SK-N-SH treated with all-trans-retinoic acid at 6 μM for 48 hours (cell line): ENCODE results near the gene OSGEPL1.

Source experiments
- ARNTL ChIP-seq: fragments of 450-650 bp; formaldehyde crosslinking; IDR thresholded peaks from 2 replicates; pipeline ENCODE4 v1.5.0; 2020; ENCODE audit warnings: low read depth, mild to moderate bottlenecking, moderate library complexity, borderline replicate concordance
- CSDC2 ChIP-seq: fragments of 250-450 bp; sonication (Bioruptor Pico); IDR thresholded peaks from 2 replicates; pipeline ENCODE4 v1.5.0; 2020; ENCODE audit warnings: mild to moderate bottlenecking, moderate library complexity
- ESRRG ChIP-seq: fragments of 250-450 bp; sonication (Bioruptor Pico); IDR thresholded peaks from 2 replicates; pipeline ENCODE4 v1.6.1; 2021; ENCODE audit warnings: mild to moderate bottlenecking
- PPARA ChIP-seq: fragments of 250-450 bp; sonication (Bioruptor Pico); IDR thresholded peaks from 2 replicates; pipeline ENCODE4 v1.5.0; 2020; ENCODE audit warnings: mild to moderate bottlenecking, borderline replicate concordance
- RARB ChIP-seq: fragments of 250-450 bp; sonication (Bioruptor Pico); IDR thresholded peaks from 2 replicates; pipeline ENCODE4 v1.8.0; 2021; ENCODE audit warnings: mild to moderate bottlenecking, moderate library complexity
- TOX ChIP-seq: fragments of 250-450 bp; sonication (Bioruptor Pico); IDR thresholded peaks from 2 replicates; pipeline ENCODE4 v1.8.0; 2021; ENCODE audit warnings: mild to moderate bottlenecking, moderate library complexity, borderline replicate concordance
- ZC3H10 ChIP-seq: fragments of 250-450 bp; sonication (Bioruptor Pico); IDR thresholded peaks from 2 replicates; pipeline ENCODE4 v1.5.1; 2021; ENCODE audit warnings: mild to moderate bottlenecking, moderate library complexity
- ZFP3 ChIP-seq: fragments of 250-450 bp; sonication (Bioruptor Pico); IDR thresholded peaks from 2 replicates; pipeline ENCODE4 v1.5.0; 2020; ENCODE audit warnings: mild to moderate bottlenecking, moderate library complexity
- ZFP30 ChIP-seq: fragments of 450-650 bp; formaldehyde crosslinking; IDR thresholded peaks from 2 replicates; pipeline ENCODE4 v1.5.0; 2022; ENCODE audit warnings: mild to moderate bottlenecking, moderate library complexity
- ZNF70 ChIP-seq: fragments of 450-650 bp; formaldehyde crosslinking; IDR thresholded peaks from 2 replicates; pipeline ENCODE4 v1.5.0; 2020; ENCODE audit warnings: mild to moderate bottlenecking, moderate library complexity
- TF ChIP-seq, protein P1 (sequence below): fragments of 250-450 bp; sonication (Bioruptor Pico); IDR thresholded peaks from 2 replicates; pipeline ENCODE4 v1.5.1; 2020; ENCODE audit warnings: low read depth, mild to moderate bottlenecking, moderate library complexity
- TF ChIP-seq, protein P2 (sequence below): fragments of 250-450 bp; sonication (Bioruptor Pico); IDR thresholded peaks from 2 replicates; pipeline ENCODE4 v1.8.0; 2020; ENCODE audit warnings: mild to moderate bottlenecking, moderate library complexity, borderline replicate concordance
- TF ChIP-seq, protein P3 (sequence below): fragments of 250-450 bp; sonication (Bioruptor Pico); IDR thresholded peaks from 2 replicates; pipeline ENCODE4 v1.5.0; 2020; ENCODE audit warnings: mild to moderate bottlenecking, moderate library complexity

DNA sequence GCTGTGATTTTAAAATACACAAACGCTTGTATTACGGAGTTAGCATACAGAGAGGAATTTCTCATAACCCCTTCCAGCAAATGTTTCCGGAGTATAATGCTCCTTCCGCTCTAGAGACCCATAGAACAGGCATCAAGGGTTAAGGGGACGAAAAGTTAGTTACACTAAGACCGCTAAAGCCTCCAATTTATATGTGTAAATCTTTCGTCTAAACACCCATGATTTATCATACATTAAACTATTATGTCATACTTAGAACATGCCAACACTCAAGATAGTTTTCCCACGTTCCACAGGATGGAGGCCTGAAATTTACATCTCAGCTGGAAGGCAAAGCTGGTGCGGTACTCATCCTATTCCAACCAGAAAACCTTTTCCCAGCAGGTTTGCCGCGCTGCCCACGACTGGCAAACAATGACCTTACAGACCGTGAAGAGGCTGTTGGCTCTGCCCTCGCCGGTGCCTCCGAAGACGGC, 20.9 kb upstream of the OSGEPL1 start:
- TF ChIP-seq, protein P1, sequence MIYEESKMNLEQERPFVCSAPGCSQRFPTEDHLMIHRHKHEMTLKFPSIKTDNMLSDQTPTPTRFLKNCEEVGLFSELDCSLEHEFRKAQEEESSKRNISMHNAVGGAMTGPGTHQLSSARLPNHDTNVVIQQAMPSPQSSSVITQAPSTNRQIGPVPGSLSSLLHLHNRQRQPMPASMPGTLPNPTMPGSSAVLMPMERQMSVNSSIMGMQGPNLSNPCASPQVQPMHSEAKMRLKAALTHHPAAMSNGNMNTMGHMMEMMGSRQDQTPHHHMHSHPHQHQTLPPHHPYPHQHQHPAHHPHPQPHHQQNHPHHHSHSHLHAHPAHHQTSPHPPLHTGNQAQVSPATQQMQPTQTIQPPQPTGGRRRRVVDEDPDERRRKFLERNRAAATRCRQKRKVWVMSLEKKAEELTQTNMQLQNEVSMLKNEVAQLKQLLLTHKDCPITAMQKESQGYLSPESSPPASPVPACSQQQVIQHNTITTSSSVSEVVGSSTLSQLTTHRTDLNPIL (CRISPR knock-in tag) = no peak
- TF ChIP-seq ZFP3 (CRISPR knock-in tag) = 0 out of 2 replicates have a peak, but pooled peaks have one; percentile 1
- TF ChIP-seq, protein P2, sequence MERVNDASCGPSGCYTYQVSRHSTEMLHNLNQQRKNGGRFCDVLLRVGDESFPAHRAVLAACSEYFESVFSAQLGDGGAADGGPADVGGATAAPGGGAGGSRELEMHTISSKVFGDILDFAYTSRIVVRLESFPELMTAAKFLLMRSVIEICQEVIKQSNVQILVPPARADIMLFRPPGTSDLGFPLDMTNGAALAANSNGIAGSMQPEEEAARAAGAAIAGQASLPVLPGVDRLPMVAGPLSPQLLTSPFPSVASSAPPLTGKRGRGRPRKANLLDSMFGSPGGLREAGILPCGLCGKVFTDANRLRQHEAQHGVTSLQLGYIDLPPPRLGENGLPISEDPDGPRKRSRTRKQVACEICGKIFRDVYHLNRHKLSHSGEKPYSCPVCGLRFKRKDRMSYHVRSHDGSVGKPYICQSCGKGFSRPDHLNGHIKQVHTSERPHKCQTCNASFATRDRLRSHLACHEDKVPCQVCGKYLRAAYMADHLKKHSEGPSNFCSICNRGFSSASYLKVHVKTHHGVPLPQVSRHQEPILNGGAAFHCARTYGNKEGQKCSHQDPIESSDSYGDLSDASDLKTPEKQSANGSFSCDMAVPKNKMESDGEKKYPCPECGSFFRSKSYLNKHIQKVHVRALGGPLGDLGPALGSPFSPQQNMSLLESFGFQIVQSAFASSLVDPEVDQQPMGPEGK (CRISPR knock-in tag) = no peak
- no peak for TF ChIP-seq ZFP30 (CRISPR knock-in tag)
- no peak for TF ChIP-seq ESRRG
- TF ChIP-seq, protein P3, sequence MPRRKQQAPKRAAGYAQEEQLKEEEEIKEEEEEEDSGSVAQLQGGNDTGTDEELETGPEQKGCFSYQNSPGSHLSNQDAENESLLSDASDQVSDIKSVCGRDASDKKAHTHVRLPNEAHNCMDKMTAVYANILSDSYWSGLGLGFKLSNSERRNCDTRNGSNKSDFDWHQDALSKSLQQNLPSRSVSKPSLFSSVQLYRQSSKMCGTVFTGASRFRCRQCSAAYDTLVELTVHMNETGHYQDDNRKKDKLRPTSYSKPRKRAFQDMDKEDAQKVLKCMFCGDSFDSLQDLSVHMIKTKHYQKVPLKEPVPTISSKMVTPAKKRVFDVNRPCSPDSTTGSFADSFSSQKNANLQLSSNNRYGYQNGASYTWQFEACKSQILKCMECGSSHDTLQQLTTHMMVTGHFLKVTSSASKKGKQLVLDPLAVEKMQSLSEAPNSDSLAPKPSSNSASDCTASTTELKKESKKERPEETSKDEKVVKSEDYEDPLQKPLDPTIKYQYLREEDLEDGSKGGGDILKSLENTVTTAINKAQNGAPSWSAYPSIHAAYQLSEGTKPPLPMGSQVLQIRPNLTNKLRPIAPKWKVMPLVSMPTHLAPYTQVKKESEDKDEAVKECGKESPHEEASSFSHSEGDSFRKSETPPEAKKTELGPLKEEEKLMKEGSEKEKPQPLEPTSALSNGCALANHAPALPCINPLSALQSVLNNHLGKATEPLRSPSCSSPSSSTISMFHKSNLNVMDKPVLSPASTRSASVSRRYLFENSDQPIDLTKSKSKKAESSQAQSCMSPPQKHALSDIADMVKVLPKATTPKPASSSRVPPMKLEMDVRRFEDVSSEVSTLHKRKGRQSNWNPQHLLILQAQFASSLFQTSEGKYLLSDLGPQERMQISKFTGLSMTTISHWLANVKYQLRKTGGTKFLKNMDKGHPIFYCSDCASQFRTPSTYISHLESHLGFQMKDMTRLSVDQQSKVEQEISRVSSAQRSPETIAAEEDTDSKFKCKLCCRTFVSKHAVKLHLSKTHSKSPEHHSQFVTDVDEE = no peak
- TF ChIP-seq ZNF70 (CRISPR knock-in tag) = no peak
- no peak for TF ChIP-seq ZC3H10 (CRISPR knock-in tag)
- TF ChIP-seq CSDC2 = no peak
- no peak for TF ChIP-seq PPARA (CRISPR knock-in tag)
- TF ChIP-seq ARNTL (CRISPR knock-in tag) = no peak
- no peak for TF ChIP-seq TOX
- no peak for TF ChIP-seq RARB (CRISPR knock-in tag)
